OCI-LY7 (cell line): ENCODE results near the gene CEP295NL. TPM values are rescaled to one million over a fixed set of nuclear protein-coding genes. Genes with fewer than 3 reads are reported as not detected.

Source experiments
- BruUV-seq: library from RNA; stranded (reverse); fragments of 400-500 nt; replicated peaks from 2 replicates; lab custom pipeline; 2021; lab: Mats Ljungman, UMichigan
- CTCF ChIA-PET: fragments of 300-600 bp; sonication (Branson Sonifier 250); formaldehyde crosslinking; loops from one replicate; lab custom pipeline; 2022; ENCODE audit warnings: antibody characterized with exemption; ENCODE audit not compliant: unreplicated experiment; lab: Charles Lee
- POLR2A ChIA-PET: fragments of 300-600 bp; sonication (Branson Sonifier 250); formaldehyde crosslinking; loops from one replicate; lab custom pipeline; 2022; ENCODE audit warnings: antibody characterized with exemption; lab: Charles Lee
- DNase-seq: peaks from one replicate; pipeline ENCODE4 v3.0.0-alpha.2; 2015; ENCODE audit warnings: low spot score
- H2AFZ ChIP-seq: fragments of 200-600 bp; sonication (generic), shearing (Covaris generic); 2 replicates; pipeline ENCODE4 v1.6.1; 2014; ENCODE audit warnings: mild to moderate bottlenecking, antibody characterized with exemption, low read length, moderate library complexity
- H3K27ac ChIP-seq: fragments of 200-600 bp; sonication (generic); 2 replicates; pipeline ENCODE4 v1.5.1; 2014; ENCODE audit warnings: mixed run types, low read depth, mild to moderate bottlenecking, moderate library complexity, low read length, inconsistent platforms; ENCODE audit not compliant: poor library complexity, severe bottlenecking
- H3K36me3 ChIP-seq: fragments of 200-600 bp; sonication (generic); 2 replicates; pipeline ENCODE4 v1.6.1; 2014; ENCODE audit warnings: mild to moderate bottlenecking, antibody characterized with exemption, low read length, moderate library complexity, mixed read lengths; ENCODE audit not compliant: insufficient read depth
- H3K4me1 ChIP-seq: fragments of 200-600 bp; sonication (generic); 2 replicates; pipeline ENCODE4 v1.5.1; 2014; ENCODE audit warnings: mild to moderate bottlenecking, low read length; ENCODE audit not compliant: insufficient read depth, poor library complexity, severe bottlenecking
- H3K4me2 ChIP-seq: fragments of 200-600 bp; sonication (generic); 2 replicates; pipeline ENCODE4 v1.6.1; 2014; ENCODE audit warnings: mild to moderate bottlenecking, low read length
- H3K4me3 ChIP-seq: fragments of 200-600 bp; sonication (generic); 2 replicates; pipeline ENCODE4 v1.5.1; 2014; ENCODE audit warnings: mild to moderate bottlenecking, low read depth, low read length; ENCODE audit not compliant: poor library complexity, severe bottlenecking
- H3K79me2 ChIP-seq: fragments of 200-600 bp; sonication (generic); 2 replicates; pipeline ENCODE4 v1.6.1; 2016; ENCODE audit warnings: low read depth, mild to moderate bottlenecking, low read length, moderate library complexity, mixed read lengths; ENCODE audit not compliant: insufficient read depth
- H3K9me2 ChIP-seq: fragments of 200-600 bp; sonication (generic); 2 replicates; pipeline ENCODE4 v1.6.1; 2016; ENCODE audit warnings: mild to moderate bottlenecking, low read length, mixed read lengths; ENCODE audit not compliant: insufficient read depth
- H3K9me3 ChIP-seq: fragments of 200-600 bp; sonication (generic); 2 replicates; pipeline ENCODE4 v1.6.1; 2014; ENCODE audit warnings: mild to moderate bottlenecking, mixed run types, low read length, mixed read lengths
- H4K20me1 ChIP-seq: fragments of 200-600 bp; sonication (generic); 2 replicates; pipeline ENCODE4 v1.6.1; 2014; ENCODE audit warnings: mild to moderate bottlenecking, antibody characterized with exemption, low read length, moderate library complexity, mixed read lengths; ENCODE audit not compliant: insufficient read depth
- EZH2phosphoT487 ChIP-seq: fragments of 200-600 bp; sonication (generic); IDR thresholded peaks from 2 replicates; pipeline ENCODE4 v1.6.1; 2018; ENCODE audit warnings: low read depth, borderline replicate concordance, mild to moderate bottlenecking, mixed run types, antibody characterized with exemption, low read length, moderate library complexity, mixed read lengths
- intact Hi-C: fragments of 100-400 bp; cut with micrococcal nuclease; formaldehyde crosslinking; loops from one replicate; pipeline ENCODE4 v1.10.0; 2022; ENCODE audit not compliant: unreplicated experiment
- total RNA-seq, 2 experiments: library from RNA; depleted of rRNA in 1 of 2; stranded (reverse); fragments of >200 nt in 1 of 2; shearing (Covaris generic) in 1 of 2; gene quantifications; 2 replicates each; pipeline ENCODE4 v1.2.3, GENCODE V29; 2014 to 2022
- TF ChIP-seq, protein P1 (sequence below): fragments of 200-600 bp; sonication (generic); conservative IDR thresholded peaks from 2 replicates; pipeline ENCODE4 v1.5.1; 2014; ENCODE audit warnings: mild to moderate bottlenecking, antibody characterized with exemption, low read length, moderate library complexity, mixed read lengths

The CEP295NL gene
- total RNA-seq, 2 experiments from 2014 or later = not detected

DNA sequence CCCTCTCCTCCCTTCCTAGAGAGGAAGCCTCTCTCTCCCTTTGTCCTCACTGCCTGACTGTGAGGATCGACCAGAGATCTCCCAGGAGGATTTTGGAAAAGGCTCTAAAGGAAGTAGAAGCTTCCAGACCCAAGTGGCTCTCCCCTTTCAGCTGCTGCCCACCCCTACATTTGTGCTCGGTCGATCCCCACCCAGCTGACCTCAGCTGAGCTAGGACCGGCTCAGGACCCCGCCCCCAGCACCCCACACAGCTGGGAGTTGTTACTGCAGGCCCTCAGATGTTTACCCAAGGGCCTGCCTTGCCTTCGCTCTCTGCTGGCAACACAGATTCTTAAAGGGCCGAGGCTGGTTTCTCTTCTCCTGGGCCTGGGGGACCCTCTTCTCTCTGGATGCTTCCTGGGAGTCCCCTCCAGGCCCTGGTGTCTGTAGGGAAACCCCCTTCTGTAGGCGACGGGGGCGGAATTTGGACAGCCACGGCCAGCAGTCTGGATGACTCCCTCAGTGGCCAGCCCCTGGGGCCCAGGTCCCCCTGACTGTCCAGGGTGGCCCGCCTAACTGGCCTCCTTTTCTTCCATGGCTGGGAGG lies 49.1 kb upstream of the CEP295NL start:
- Histone ChIP-seq H3K79me2 (no peaks in the 10 kb centered on the region), H3K4me3 (no peak overlapping the region), H3K9me2 (no peaks in the 10 kb centered on the region), H3K36me3 (no peaks in the 10 kb centered on the region), H3K27ac (no peak overlapping the region), H3K9me3 (no peaks in the 10 kb centered on the region), H3K4me1 (no peaks in the 10 kb centered on the region), H4K20me1 (no peaks in the 10 kb centered on the region), H3K4me2 (no peak overlapping the region), H2AFZ (no peak overlapping the region)
- TF ChIP-seq EZH2phosphoT487 = no peak
- TF ChIP-seq, protein P1, sequence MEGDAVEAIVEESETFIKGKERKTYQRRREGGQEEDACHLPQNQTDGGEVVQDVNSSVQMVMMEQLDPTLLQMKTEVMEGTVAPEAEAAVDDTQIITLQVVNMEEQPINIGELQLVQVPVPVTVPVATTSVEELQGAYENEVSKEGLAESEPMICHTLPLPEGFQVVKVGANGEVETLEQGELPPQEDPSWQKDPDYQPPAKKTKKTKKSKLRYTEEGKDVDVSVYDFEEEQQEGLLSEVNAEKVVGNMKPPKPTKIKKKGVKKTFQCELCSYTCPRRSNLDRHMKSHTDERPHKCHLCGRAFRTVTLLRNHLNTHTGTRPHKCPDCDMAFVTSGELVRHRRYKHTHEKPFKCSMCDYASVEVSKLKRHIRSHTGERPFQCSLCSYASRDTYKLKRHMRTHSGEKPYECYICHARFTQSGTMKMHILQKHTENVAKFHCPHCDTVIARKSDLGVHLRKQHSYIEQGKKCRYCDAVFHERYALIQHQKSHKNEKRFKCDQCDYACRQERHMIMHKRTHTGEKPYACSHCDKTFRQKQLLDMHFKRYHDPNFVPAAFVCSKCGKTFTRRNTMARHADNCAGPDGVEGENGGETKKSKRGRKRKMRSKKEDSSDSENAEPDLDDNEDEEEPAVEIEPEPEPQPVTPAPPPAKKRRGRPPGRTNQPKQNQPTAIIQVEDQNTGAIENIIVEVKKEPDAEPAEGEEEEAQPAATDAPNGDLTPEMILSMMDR = no peak
- POLR2A ChIA-PET = no interaction called here
- CTCF ChIA-PET = no interaction called here
- no TSS peak for BruUV-seq
- intact Hi-C loops = no loop called here
- no peak for DNase-seq

DNA sequence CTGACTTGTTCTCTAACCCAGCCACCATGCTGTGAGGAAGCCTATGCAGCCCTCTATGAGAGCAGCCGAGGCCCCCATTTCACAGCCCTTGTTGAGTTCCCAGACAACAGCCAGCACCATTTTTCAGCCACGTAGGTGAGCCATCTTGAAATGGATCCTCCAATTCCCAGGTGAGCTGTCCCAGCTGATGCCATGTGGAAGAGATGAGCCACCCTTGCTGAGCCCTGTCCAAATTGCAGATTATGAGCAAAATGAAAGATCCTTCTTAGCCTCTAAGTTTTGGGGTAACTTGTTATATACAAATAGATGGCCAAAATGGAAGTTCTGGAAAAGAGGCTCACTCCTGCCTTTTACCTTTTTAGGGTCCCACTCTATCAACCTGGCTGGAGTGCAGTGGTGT lies 47.9 kb upstream of the CEP295NL start:
- DNase-seq = no peak
- Histone ChIP-seq H3K4me1 (no peaks in the 10 kb centered on the region), H3K4me2 (no peak overlapping the region), H2AFZ (no peak overlapping the region), H3K27ac (no peak overlapping the region), H4K20me1 (no peaks in the 10 kb centered on the region), H3K79me2 (no peaks in the 10 kb centered on the region), H3K9me2 (no peaks in the 10 kb centered on the region), H3K9me3 (no peaks in the 10 kb centered on the region), H3K4me3 (no peak overlapping the region), H3K36me3 (no peaks in the 10 kb centered on the region)
- intact Hi-C loops = no loop called here
- ChIA-PET POLR2A (no interaction called here), CTCF (no interaction called here)
- TF ChIP-seq, protein P1 = no peak
- TF ChIP-seq EZH2phosphoT487 = no peak
- BruUV-seq = no TSS peak

DNA sequence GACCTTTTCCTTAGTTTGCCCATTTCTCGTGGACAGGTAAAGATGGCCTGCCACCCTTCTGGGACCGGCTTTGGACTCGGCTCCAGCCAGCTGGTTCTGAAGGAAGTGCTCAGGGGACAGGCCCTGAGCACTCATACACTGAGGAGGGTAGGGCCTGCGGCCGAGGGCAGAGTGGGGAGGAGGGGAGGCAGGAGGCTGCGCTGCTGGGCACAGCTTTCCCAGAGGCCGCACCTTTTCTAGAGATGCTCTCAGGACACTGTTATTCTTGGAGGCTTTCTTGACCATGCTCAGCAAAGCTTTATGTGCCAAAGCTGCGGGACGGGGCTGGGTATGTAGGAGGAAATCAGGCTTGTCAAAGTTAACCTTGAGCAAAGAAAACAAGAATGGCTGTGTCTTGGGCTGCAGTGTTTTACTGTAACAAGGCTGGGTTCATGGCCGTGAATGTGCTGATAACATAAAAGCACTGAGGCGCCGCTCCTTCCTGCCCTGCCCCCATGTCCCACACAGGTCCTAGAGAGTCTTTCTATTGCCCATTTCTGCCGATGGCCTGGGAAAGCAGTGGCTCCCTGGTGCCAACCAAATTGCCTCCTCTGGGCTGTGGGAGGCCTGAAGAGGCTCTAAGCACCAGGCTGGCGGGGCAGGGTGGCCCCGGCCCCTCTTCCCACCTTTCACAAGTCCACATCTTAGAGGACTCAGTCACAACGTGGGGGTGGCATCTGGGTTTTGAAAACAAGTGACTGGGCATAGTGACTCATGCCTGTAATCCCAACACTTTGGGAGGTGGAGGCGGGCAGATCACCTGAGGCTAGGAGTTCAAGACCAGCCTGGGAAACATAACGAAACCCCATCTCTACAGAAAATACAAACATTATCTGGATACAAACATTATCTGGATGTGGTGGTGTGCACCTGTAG lies 44.5 kb upstream of the CEP295NL start:
- TF ChIP-seq, protein P1 = no peak
- no peak for TF ChIP-seq EZH2phosphoT487
- Histone ChIP-seq H3K9me2 (no peaks in the 10 kb centered on the region), H3K36me3 (no peaks in the 10 kb centered on the region), H3K4me2 (no peak overlapping the region), H3K9me3 (no peaks in the 10 kb centered on the region), H3K4me3 (no peak overlapping the region), H4K20me1 (no peaks in the 10 kb centered on the region), H2AFZ (no peak overlapping the region), H3K79me2 (no peaks in the 10 kb centered on the region), H3K27ac (no peak overlapping the region), H3K4me1 (no peaks in the 10 kb centered on the region)
- no peak for DNase-seq
- intact Hi-C loops = no loop called here
- no TSS peak for BruUV-seq
- POLR2A ChIA-PET = interaction anchor here (0.7 kb wide), 1 partner anchor 40 kb away, joined by 4 read pairs; no protein-coding TSS in a partner anchor
- CTCF ChIA-PET = no interaction called here
